ENCODE measurements around the gene GPR18.

Gene GPR18, protein sequence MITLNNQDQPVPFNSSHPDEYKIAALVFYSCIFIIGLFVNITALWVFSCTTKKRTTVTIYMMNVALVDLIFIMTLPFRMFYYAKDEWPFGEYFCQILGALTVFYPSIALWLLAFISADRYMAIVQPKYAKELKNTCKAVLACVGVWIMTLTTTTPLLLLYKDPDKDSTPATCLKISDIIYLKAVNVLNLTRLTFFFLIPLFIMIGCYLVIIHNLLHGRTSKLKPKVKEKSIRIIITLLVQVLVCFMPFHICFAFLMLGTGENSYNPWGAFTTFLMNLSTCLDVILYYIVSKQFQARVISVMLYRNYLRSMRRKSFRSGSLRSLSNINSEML

GRCh38 chr13:99258210-99258860 lies at the start of gene GPR18:
GPR18 (minus strand) TSS chr13:99258379; CDS start chr13:99255872, 2,507 bp downstream.
- no peak for DNase-seq (ENCODE audit: extremely low read depth in 1 of 2, low read depth in 1 of 2)

DNA sequence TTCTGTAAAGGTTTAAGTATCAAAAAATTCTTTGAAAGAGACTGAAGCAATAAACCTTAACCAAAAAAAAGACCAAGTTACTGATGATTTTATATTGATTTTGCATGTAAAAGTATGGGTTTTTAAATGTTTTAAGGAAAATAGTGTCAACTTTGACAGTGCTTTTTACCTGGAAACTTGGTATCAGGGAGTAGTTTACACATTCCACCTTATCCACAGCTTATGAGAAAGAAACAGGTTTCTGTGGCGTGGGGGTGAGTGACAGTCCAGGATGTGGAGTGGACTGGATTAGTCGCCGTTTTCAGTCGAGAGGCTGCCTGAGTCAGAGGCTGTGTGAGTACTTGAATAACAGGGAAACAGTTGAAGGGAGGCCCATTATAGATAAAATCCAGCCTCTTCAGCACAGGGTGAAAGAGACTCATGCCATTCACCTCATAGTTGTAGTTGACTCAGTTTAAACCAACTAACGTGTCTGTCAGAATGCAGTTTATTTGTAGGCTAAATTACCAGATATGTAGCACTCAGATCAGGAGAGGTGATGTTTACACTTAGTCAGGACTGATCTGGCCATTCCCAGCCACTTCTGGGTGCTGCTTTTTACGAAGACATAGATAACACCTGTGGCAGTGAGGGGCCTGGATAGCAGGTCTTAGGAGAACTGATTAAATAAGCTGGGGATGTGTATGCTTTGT lies 49.6 kb upstream of the GPR18 start:
- no peak for DNase-seq (ENCODE audit: extremely low read depth in 1 of 2, low read depth in 1 of 2)

GRCh38 chr13:99307247-99307646 lies 49.1 kb upstream of the GPR18 start, which contains the start of gene GPR183:
GPR183 (minus strand) TSS chr13:99307399; CDS start chr13:99296145, 11,254 bp downstream.
- DNase-seq (ENCODE audit: extremely low read depth in 1 of 2, low read depth in 1 of 2) = no peak

DNA sequence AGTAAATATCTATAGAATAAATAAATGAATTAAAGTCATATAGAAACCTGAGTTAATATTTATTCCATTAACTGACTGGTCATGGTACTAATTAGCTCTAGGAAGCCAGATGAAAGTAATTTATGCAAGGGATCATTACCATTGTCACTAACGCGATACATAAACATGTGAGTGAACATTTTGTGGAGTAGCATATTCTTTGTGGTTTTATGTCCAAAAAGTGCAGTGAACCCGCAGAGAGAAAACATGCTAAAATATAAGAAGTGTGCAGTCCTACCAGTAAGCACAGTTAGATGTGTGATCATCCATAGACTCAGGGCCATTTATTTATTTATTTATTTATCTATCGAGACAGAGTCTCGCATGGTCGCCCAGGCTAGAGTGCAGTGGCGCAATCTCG lies 47.4 kb upstream of the GPR18 start:
- no peak for DNase-seq (ENCODE audit: extremely low read depth in 1 of 2, low read depth in 1 of 2)

DNA sequence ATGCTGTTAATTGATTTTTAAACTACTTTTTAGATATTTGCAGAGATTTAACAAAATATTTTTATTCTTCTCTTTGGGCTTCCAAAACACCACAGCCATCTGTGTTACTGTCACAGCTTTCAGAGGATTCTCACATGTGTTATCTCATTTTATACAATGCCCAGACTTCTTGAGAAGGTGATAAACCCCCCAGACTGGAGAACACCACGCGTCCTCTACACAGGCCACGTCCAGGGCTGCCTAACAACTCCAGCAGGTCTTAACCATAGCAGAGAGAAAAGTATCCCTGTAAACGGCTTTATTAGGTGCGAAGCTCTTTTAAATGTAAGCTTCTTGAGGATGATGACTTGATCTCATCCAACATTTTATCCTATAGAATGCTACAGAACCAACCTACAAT lies 47.0 kb upstream of the GPR18 start:
- no peak for DNase-seq (ENCODE audit: extremely low read depth in 1 of 2, low read depth in 1 of 2)

GRCh38 chr13:99304541-99304940 lies 46.4 kb upstream of the GPR18 start:
- DNase-seq (ENCODE audit: extremely low read depth in 1 of 2, low read depth in 1 of 2) = no peak

GRCh38 chr13:99303863-99304521 lies 45.8 kb upstream of the GPR18 start:
- no peak for DNase-seq (ENCODE audit: extremely low read depth in 1 of 2, low read depth in 1 of 2)

DNA sequence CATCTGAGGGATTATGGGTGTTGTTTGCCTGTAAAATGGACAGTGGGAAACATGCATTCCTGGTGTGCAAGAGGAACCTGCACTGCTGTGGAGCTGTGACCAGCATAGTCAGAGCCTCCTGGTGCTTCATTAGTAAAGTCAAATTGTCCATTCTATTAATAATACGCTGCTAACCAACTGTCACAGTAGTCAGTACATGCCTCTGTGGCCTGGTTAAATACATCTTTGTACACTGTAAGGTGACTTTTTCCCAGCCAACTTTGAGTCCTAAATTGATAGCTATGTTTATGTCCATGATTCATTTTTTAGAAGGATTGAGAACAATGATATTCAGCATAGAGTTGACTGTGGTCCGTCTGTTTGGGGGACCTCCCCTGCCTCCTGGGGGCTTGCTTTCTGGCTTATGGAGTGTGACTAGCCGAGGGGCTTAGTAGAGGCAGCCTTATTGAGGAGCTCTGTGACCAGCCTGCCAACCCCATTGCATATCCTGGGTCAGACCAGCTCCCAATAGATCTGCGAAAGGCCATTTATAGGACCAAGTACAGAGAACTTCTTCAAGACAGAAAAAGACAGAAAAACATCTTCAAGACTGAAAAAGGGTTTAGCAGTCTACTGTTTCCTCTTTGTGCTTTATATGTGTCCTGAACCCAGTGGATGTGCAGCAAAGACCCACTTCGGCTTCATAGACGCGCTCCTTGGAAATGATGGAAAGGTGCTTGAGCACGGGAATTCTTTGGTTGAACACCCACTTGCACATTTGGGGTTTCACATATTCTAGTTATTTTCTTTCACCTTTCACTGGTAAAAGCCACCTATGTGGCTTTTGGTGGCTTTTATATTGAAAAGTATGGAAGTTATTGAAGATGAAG lies 44.7 kb upstream of the GPR18 start:
- DNase-seq (ENCODE audit: extremely low read depth in 1 of 2, low read depth in 1 of 2) = no peak

DNA sequence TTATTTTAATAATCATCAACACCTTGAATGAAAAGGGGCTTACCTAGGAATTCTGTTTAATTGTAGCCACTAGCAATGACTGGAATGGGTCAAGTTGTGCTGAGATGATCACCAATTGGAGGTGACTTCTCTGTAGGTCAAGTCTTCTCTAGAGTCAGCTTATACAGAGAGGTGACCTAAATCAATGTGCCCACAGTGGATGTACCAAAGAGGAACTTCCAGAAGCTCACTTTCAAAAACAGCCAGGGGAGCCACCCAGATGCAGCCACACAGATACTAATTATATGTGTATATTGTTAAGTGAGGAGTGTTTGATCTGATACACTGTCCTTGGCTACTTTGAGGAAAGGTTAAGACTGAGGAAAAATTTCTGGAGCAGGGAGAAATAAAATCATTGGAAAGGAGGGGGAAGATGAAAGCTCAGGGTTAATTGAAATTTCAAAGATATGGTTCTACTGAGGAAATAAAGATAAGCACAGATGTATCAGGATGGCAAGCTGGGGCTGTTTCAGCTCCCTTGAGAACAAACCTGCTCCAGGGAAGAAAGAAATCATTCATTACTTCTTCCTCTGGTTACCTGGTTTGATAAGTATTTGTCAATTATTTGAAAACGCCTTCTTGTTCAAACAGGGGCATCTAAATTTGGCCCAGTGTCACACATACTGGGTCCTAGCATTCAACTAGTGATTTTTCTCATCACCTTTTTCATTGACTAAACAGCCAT lies 43.9 kb upstream of the GPR18 start:
- no peak for DNase-seq (ENCODE audit: extremely low read depth in 1 of 2, low read depth in 1 of 2)

GRCh38 chr13:99301056-99301838 lies 43.1 kb upstream of the GPR18 start:
- no peak for DNase-seq (ENCODE audit: extremely low read depth in 1 of 2, low read depth in 1 of 2)

DNA sequence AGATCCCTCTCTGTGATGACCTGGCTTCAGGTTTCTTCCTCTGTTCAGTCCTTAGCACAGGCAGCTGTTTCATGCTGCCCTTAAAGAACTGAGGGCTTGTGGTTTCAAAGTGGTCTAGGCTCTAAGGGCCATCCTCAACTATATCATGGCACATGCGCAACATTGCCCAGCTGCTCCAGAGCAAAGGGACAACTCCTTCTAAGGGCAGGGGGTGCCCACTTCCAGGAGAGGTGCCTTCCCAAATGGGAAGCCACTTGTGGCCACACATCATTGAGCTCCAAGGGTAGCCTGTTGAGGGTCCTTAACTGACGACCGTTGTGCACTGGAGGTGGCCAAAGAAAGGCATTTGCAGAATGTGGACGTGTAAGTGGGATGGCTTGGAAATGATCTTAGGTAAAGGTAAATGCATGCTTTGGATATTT lies 41.8 kb upstream of the GPR18 start:
- DNase-seq (ENCODE audit: extremely low read depth in 1 of 2, low read depth in 1 of 2) = no peak

- no peak for DNase-seq (ENCODE audit: extremely low read depth in 1 of 2, low read depth in 1 of 2)
Observed at GRCh38 chr13:99299256-99299919, 41.2 kb upstream of the GPR18 start.

DNA sequence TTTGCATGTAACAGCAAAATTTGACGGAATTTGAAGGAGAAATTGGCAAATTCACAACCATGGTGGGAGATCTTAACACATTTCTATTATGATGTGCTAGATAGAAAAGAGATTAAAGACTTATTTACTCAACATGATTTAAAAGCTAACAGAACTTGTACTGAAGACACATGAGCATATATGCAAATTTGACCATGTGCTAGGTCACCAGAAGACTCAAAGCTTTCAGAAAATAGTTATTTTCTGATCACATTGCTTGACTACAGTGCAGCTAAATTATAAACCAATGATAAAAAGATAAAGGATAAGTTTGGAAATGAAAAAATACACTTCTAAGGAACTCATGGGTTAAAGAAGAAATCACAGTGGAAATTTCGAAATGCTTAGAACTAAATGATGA lies 39.9 kb upstream of the GPR18 start:
- no peak for DNase-seq (ENCODE audit: extremely low read depth in 1 of 2, low read depth in 1 of 2)

DNA sequence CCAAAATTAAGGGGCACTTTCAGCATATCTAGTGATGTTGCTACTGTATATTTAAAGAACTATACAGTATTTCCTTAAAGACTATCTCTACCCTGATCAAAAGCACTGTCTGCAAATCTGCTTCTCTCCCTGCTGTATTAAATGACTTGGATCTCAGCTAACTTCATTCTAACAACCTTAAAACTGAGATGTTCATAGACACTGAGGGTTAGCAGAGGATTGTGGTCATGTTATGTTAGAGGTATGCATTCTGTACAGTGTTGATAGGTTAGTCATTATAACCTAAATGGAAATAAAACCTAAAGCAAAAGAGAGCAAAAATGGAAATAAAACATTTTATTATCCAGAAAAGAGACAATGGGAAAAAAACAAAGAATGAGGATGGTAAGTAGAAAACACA lies 39.2 kb upstream of the GPR18 start:
- no peak for DNase-seq (ENCODE audit: extremely low read depth in 1 of 2, low read depth in 1 of 2)

- no peak for DNase-seq (ENCODE audit: extremely low read depth in 1 of 2, low read depth in 1 of 2)
Observed at GRCh38 chr13:99296398-99296797, 38.2 kb upstream of the GPR18 start.

- DNase-seq (ENCODE audit: extremely low read depth in 1 of 2, low read depth in 1 of 2) = no peak
Observed at GRCh38 chr13:99295488-99296252, 37.5 kb upstream of the GPR18 start.

- no peak for DNase-seq (ENCODE audit: extremely low read depth in 1 of 2, low read depth in 1 of 2)
Observed at GRCh38 chr13:99294958-99295357, 36.8 kb upstream of the GPR18 start.

DNA sequence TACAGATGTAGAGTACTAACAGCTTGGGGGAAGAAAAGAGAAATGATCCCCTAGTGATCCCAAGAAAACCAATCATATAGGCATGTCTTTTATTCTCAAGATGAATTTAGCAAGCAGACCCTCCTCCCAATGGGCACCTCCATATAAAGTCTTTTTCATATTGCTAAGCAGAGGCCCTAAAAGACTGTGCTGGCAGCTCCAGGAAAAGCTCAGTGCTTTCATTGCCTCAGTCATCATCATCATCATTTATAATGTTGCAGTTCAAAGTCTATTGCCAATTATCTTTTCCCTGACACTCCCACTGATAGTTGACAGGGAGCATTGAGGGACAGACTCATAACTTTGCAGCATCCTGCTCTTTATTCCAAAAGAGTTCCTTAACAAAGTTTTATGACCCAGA lies 36.0 kb upstream of the GPR18 start:
- DNase-seq (ENCODE audit: extremely low read depth in 1 of 2, low read depth in 1 of 2) = no peak
